HCT116 (cell line): Measurements from ENCODE around the gene EFCAB12. TPM values are rescaled to one million over a fixed set of nuclear protein-coding genes. Genes with fewer than 3 reads are reported as not detected.

Experiments
- ATAC-seq: fragments of 200-7000 bp; cut with Tn5 transposase; 2 replicates; pipeline ENCODE4 v1.9.1; 2020; ENCODE audit warnings: mild to moderate bottlenecking, moderate library complexity
- Bru-seq: library from RNA; stranded (reverse); fragments of 400-500 nt; gene quantifications from one replicate; lab custom pipeline; 2021; lab: Mats Ljungman, UMichigan
- BruChase-seq, 2 experiments: library from RNA; stranded (reverse); fragments of 400-500 nt; gene quantifications; one replicate each; lab custom pipeline; 2021; lab: Mats Ljungman, UMichigan
- BruUV-seq: library from RNA; stranded (reverse); fragments of 400-500 nt; replicated peaks from 2 replicates; lab custom pipeline; 2021; lab: Mats Ljungman, UMichigan
- CTCF ChIA-PET: fragments of 300-600 bp; sonication (Branson Sonifier 250); formaldehyde crosslinking; loops from one replicate; lab custom pipeline; 2021; ENCODE audit warnings: antibody characterized with exemption; lab: Charles Lee
- POLR2A ChIA-PET: fragments of 300-600, 350-600 bp; sonication (Branson Sonifier 250); formaldehyde crosslinking; loops from one replicate; lab custom pipeline; 2021; ENCODE audit warnings: antibody characterized with exemption; lab: Charles Lee
- RAD21 ChIA-PET, 2 experiments: fragments of 300-600 bp; sonication (Branson Sonifier 250); formaldehyde crosslinking; loops; one replicate each; lab custom pipeline; 2023; ENCODE audit warnings: low total read pairs in 2 of 2; ENCODE audit not compliant: uncharacterized antibody in 2 of 2, unreplicated experiment in 2 of 2, low non-redundant PET in 1 of 2; lab: Charles Lee
- DNase-seq: peaks from one replicate; pipeline ENCODE4 v3.0.0-alpha.2; 2010; ENCODE audit warnings: low read depth, low spot score
- H2AFZ ChIP-seq: fragments of 200-600 bp; shearing (Covaris generic), sonication (generic); 2 replicates; pipeline ENCODE4 v1.6.1; 2017; ENCODE audit warnings: low read depth, mixed run types, mixed read lengths, antibody characterized with exemption, low read length; ENCODE audit not compliant: poor library complexity, severe bottlenecking
- H3K27ac ChIP-seq: 2 replicates; pipeline ENCODE4 v1.5.1; 2012; ENCODE audit warnings: low read depth, low read length
- H3K27me3 ChIP-seq: fragments of 200-600 bp; sonication (generic); 2 replicates; pipeline ENCODE4 v1.6.1; 2016; ENCODE audit warnings: mixed run types, low read length, mixed read lengths; ENCODE audit not compliant: insufficient read depth
- H3K36me3 ChIP-seq, 2 experiments: fragments of 200-500 bp in 1 of 2; fragments of 200-600 bp in 1 of 2; sonication (Bioruptor generic) in 1 of 2; sonication (generic) in 1 of 2; 2 replicates each; pipeline versions ENCODE4 v1.5.1 to v1.6.1; 2014 to 2016; ENCODE audit warnings: low read length in 2 of 2, inconsistent platforms in 1 of 2, mixed read lengths in 1 of 2, mixed run types in 1 of 2; ENCODE audit not compliant: insufficient read depth in 2 of 2, control insufficient read depth in 1 of 2
- H3K4me1 ChIP-seq, 2 experiments: fragments of 200-600 bp in 1 of 2; sonication (generic) in 1 of 2; 2 replicates each; pipeline versions ENCODE4 v1.5.1 to v1.6.1; 2012 to 2017; ENCODE audit warnings: low read length in 2 of 2, inconsistent platforms in 1 of 2, mild to moderate bottlenecking in 1 of 2, mixed read lengths in 1 of 2, mixed run types in 1 of 2, moderate library complexity in 1 of 2; ENCODE audit not compliant: insufficient read depth in 2 of 2, control insufficient read depth in 1 of 2
- H3K4me2 ChIP-seq: fragments of 200-600 bp; sonication (generic); 2 replicates; pipeline ENCODE4 v1.6.1; 2017; ENCODE audit warnings: mixed run types, low read length, mixed read lengths
- H3K4me3 ChIP-seq, 2 experiments: fragments of 200-600 bp in 1 of 2; sonication (generic) in 1 of 2; replicated peaks in 1 of 2; 2 replicates each; pipeline ENCODE4 v1.5.1; 2011 to 2016; ENCODE audit warnings: low read length in 2 of 2, control low read depth in 1 of 2, low read depth in 1 of 2, mild to moderate bottlenecking in 1 of 2, mixed read lengths in 1 of 2, mixed run types in 1 of 2
- H3K79me2 ChIP-seq: fragments of 200-600 bp; sonication (generic); 2 replicates; pipeline ENCODE4 v1.6.1; 2017; ENCODE audit warnings: mild to moderate bottlenecking, mixed run types, low read length, moderate library complexity, mixed read lengths; ENCODE audit not compliant: insufficient read depth
- H3K9ac ChIP-seq: fragments of 200-600 bp; sonication (generic); 2 replicates; pipeline ENCODE4 v1.6.1; 2016; ENCODE audit warnings: low read length, mixed read lengths
- H3K9me2 ChIP-seq: fragments of 200-600 bp; sonication (generic), shearing (Covaris generic); 2 replicates; pipeline ENCODE4 v1.6.1; 2017; ENCODE audit warnings: mixed run types, mild to moderate bottlenecking, moderate library complexity; ENCODE audit not compliant: insufficient read depth
- H3K9me3 ChIP-seq, 2 experiments: fragments of 200-500 bp in 1 of 2; fragments of 200-600 bp in 1 of 2; sonication (Bioruptor generic) in 1 of 2; sonication (generic) in 1 of 2; 2 replicates each; pipeline ENCODE4 v1.6.1; 2014 to 2017; ENCODE audit warnings: low read length in 2 of 2, mixed read lengths in 2 of 2, inconsistent platforms in 1 of 2, low read depth in 1 of 2, mild to moderate bottlenecking in 1 of 2, mixed run types in 1 of 2, moderate library complexity in 1 of 2; ENCODE audit not compliant: control insufficient read depth in 1 of 2, insufficient read depth in 1 of 2
- H4K20me1 ChIP-seq: fragments of 200-600 bp; sonication (generic), shearing (Covaris generic); 2 replicates; pipeline ENCODE4 v1.6.1; 2017; ENCODE audit warnings: mixed run types, mild to moderate bottlenecking, moderate library complexity; ENCODE audit not compliant: insufficient read depth
- CBX3 ChIP-seq: IDR thresholded peaks from 2 replicates; pipeline ENCODE4 v1.6.1; 2012; ENCODE audit warnings: low read depth
- CEBPB ChIP-seq: IDR thresholded peaks from 2 replicates; pipeline ENCODE4 v1.6.1; 2012; ENCODE audit warnings: low read depth
- EZH2phosphoT487 ChIP-seq: fragments of 200-600 bp; IDR thresholded peaks from 2 replicates; pipeline ENCODE4 v1.6.1; 2018; ENCODE audit warnings: antibody characterized with exemption, borderline replicate concordance
- JUND ChIP-seq: IDR thresholded peaks from 2 replicates; pipeline ENCODE4 v1.6.1; 2012
- POLR2AphosphoS5 ChIP-seq: IDR thresholded peaks from 2 replicates; pipeline ENCODE4 v1.6.1; 2011; ENCODE audit warnings: mild to moderate bottlenecking, low read depth, low read length, moderate library complexity
- RAD21 ChIP-seq: IDR thresholded peaks from 2 replicates; pipeline ENCODE4 v1.6.1; 2012; ENCODE audit warnings: low read depth, mild to moderate bottlenecking
- SIN3A ChIP-seq: IDR thresholded peaks from 2 replicates; pipeline ENCODE4 v1.6.1; 2012; ENCODE audit warnings: low read depth
- TCF7L2 ChIP-seq: IDR thresholded peaks from 2 replicates; pipeline ENCODE4 v1.7.0; 2011; ENCODE audit warnings: borderline replicate concordance, inconsistent platforms; ENCODE audit not compliant: insufficient read depth, insufficient read length; ENCODE audit errors: extremely low read depth
- YY1 ChIP-seq: IDR thresholded peaks from 2 replicates; pipeline ENCODE4 v1.6.1; 2011; ENCODE audit warnings: low read length, low read depth, moderate library complexity, mild to moderate bottlenecking; ENCODE audit not compliant: insufficient replicate concordance; ENCODE audit errors: extremely low read depth
- intact Hi-C: fragments of 100-400 bp; cut with micrococcal nuclease; formaldehyde crosslinking; loops from 2 replicates; pipeline ENCODE4 v1.10.0; 2022
- long read RNA-seq: library from polyadenylated mRNA; unstranded; transcript quantifications from one replicate; pipeline ENCODE4 v2.0.0, GENCODE V29; 2021; ENCODE audit not compliant: unreplicated experiment
- polyA plus RNA-seq: library from polyadenylated mRNA; unstranded; fragments of >200 nt; gene quantifications from 2 replicates; pipeline ENCODE4 v1.2.1, GENCODE V29; 2012; ENCODE audit warnings: missing spikeins
- total RNA-seq: library from RNA; stranded (reverse); gene quantifications from one replicate; pipeline ENCODE4 v1.2.1, GENCODE V29; 2021; ENCODE audit not compliant: unreplicated experiment
- TF ChIP-seq, protein P1 (sequence below): IDR thresholded peaks from 2 replicates; pipeline ENCODE4 v1.6.1; 2012; ENCODE audit warnings: low read depth
- TF ChIP-seq, protein P2 (sequence below): IDR thresholded peaks from 2 replicates; pipeline ENCODE4 v1.6.1; 2012
- TF ChIP-seq, protein P3 (sequence below), 3 experiments: fragments of 200-600 bp in 1 of 3; sonication (generic) in 1 of 3; IDR thresholded peaks in 2 of 3; conservative IDR thresholded peaks in 1 of 3; 2 replicates each; pipeline ENCODE4 v1.5.1; 2012 to 2017; ENCODE audit warnings: low read depth in 2 of 3, low read length in 2 of 3, antibody characterized with exemption in 1 of 3, borderline replicate concordance in 1 of 3, control low read depth in 1 of 3, mild to moderate bottlenecking in 1 of 3, mixed read lengths in 1 of 3, mixed run types in 1 of 3, moderate library complexity in 1 of 3; ENCODE audit not compliant: insufficient read depth in 1 of 3
- TF ChIP-seq, protein P4 (sequence below): IDR thresholded peaks from 2 replicates; pipeline ENCODE4 v1.6.1; 2012
- TF ChIP-seq, protein P5 (sequence below): IDR thresholded peaks from 2 replicates; pipeline ENCODE4 v1.6.1; 2011; ENCODE audit warnings: mild to moderate bottlenecking, low read length, moderate library complexity; ENCODE audit not compliant: insufficient replicate concordance; ENCODE audit errors: extremely low read depth

The EFCAB12 gene
- total RNA-seq: 0.42 TPM
- 0.30 and 0.41 TPM in 2 replicates for polyA plus RNA-seq
- percentile 29 among the genes with signal in this experiment for Bru-seq, nascent RNA
- percentile 65 among the genes with signal in this experiment for BruChase-seq, experiment 1, labeled RNA remaining after a 6-hour chase
- BruChase-seq, experiment 2, labeled RNA remaining after a 2-hour chase: percentile 60 among the genes with signal in this experiment
- long read RNA-seq: 0 reads

DNA sequence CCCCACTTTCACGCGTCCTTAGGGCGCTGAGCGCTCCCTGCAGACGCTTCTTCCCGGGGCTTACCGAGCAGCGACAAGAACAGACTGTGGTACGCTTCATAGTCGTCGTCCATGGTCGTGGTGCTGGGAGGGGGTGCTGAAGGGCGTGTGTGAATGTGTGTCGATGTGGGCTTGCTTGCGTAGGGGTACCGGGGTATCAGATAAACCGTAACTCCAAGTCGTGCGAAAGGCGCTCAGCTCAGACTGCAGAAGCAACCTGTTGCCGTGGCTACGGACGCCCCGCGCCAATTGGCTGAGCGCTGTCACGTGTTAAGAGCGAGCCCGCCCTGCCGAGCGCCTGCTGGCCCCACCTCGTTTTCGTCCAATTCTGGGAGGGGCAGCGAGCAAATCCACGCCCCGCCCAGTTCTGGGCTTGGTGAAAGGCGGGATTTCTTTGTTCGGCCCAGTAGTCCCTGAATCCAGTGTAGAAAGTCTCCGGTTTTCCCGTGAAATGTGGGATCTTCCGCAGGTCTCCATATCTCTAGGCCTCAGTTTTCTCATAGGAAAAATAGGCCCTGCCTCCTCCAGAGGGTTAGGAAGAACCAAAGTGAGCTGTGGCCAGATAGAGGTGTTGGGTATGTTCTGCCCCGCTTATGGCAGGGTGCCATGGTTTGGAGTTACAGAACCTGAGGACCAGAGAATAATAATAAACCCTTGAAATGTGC, at the start of gene EFCAB12:
Gene EFCAB12, minus strand, starts transcription at position 261 of the 704 bp plus-strand sequence. Its CDS starts 148 bp downstream, at position 113.
- Histone ChIP-seq H3K4me3 (no peak within 1 kb of the TSS), H3K27ac (no peak within 1 kb of the TSS), H3K27me3 (no peaks in the 10 kb centered on the region), H4K20me1 (no peaks in the 10 kb centered on the region), H3K4me2 (no peak within 1 kb of the TSS), H2AFZ (no peak within 1 kb of the TSS), H3K36me3 (peaks cover 22 to 31% of the 10 kb centered on the region in 2 experiments), H3K9me3 (no peaks in the 10 kb centered on the region), H3K4me1 (peaks cover 0 to 17% of the 10 kb centered on the region in 2 experiments; a peak in 2 of 4 replicates), H3K9me2 (no peaks in the 10 kb centered on the region), H3K79me2 (no peaks in the 10 kb centered on the region), H3K9ac (no peak within 1 kb of the TSS)
- POLR2A ChIA-PET: no interaction called here
- TF ChIP-seq, protein P1, sequence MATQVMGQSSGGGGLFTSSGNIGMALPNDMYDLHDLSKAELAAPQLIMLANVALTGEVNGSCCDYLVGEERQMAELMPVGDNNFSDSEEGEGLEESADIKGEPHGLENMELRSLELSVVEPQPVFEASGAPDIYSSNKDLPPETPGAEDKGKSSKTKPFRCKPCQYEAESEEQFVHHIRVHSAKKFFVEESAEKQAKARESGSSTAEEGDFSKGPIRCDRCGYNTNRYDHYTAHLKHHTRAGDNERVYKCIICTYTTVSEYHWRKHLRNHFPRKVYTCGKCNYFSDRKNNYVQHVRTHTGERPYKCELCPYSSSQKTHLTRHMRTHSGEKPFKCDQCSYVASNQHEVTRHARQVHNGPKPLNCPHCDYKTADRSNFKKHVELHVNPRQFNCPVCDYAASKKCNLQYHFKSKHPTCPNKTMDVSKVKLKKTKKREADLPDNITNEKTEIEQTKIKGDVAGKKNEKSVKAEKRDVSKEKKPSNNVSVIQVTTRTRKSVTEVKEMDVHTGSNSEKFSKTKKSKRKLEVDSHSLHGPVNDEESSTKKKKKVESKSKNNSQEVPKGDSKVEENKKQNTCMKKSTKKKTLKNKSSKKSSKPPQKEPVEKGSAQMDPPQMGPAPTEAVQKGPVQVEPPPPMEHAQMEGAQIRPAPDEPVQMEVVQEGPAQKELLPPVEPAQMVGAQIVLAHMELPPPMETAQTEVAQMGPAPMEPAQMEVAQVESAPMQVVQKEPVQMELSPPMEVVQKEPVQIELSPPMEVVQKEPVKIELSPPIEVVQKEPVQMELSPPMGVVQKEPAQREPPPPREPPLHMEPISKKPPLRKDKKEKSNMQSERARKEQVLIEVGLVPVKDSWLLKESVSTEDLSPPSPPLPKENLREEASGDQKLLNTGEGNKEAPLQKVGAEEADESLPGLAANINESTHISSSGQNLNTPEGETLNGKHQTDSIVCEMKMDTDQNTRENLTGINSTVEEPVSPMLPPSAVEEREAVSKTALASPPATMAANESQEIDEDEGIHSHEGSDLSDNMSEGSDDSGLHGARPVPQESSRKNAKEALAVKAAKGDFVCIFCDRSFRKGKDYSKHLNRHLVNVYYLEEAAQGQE: no peak
- TF ChIP-seq YY1 (no peak), POLR2AphosphoS5 (no peak), TCF7L2 (no peak), SIN3A (no peak), JUND (no peak), CBX3 (no peak), RAD21 (no peak), EZH2phosphoT487 (no peak), CEBPB (no peak)
- TF ChIP-seq, protein P2, sequence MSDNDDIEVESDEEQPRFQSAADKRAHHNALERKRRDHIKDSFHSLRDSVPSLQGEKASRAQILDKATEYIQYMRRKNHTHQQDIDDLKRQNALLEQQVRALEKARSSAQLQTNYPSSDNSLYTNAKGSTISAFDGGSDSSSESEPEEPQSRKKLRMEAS: no peak
- TF ChIP-seq, protein P3, sequence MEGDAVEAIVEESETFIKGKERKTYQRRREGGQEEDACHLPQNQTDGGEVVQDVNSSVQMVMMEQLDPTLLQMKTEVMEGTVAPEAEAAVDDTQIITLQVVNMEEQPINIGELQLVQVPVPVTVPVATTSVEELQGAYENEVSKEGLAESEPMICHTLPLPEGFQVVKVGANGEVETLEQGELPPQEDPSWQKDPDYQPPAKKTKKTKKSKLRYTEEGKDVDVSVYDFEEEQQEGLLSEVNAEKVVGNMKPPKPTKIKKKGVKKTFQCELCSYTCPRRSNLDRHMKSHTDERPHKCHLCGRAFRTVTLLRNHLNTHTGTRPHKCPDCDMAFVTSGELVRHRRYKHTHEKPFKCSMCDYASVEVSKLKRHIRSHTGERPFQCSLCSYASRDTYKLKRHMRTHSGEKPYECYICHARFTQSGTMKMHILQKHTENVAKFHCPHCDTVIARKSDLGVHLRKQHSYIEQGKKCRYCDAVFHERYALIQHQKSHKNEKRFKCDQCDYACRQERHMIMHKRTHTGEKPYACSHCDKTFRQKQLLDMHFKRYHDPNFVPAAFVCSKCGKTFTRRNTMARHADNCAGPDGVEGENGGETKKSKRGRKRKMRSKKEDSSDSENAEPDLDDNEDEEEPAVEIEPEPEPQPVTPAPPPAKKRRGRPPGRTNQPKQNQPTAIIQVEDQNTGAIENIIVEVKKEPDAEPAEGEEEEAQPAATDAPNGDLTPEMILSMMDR (IDR thresholded peaks at IDR 0.05 in 2 of 3, conservative IDR thresholded peaks at IDR 0.05 in 1 of 3; ENCODE audit: borderline replicate concordance in 1 of 3, insufficient read depth in 1 of 3, low read depth in 2 of 3, low read length in 2 of 3): no peak
- TF ChIP-seq, protein P4, sequence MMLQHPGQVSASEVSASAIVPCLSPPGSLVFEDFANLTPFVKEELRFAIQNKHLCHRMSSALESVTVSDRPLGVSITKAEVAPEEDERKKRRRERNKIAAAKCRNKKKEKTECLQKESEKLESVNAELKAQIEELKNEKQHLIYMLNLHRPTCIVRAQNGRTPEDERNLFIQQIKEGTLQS: no peak
- TF ChIP-seq, protein P5, sequence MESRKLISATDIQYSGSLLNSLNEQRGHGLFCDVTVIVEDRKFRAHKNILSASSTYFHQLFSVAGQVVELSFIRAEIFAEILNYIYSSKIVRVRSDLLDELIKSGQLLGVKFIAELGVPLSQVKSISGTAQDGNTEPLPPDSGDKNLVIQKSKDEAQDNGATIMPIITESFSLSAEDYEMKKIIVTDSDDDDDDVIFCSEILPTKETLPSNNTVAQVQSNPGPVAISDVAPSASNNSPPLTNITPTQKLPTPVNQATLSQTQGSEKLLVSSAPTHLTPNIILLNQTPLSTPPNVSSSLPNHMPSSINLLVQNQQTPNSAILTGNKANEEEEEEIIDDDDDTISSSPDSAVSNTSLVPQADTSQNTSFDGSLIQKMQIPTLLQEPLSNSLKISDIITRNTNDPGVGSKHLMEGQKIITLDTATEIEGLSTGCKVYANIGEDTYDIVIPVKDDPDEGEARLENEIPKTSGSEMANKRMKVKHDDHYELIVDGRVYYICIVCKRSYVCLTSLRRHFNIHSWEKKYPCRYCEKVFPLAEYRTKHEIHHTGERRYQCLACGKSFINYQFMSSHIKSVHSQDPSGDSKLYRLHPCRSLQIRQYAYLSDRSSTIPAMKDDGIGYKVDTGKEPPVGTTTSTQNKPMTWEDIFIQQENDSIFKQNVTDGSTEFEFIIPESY: no peak
- intact Hi-C loops: no loop called here
- no TSS peak for BruUV-seq
- RAD21 ChIA-PET: no interaction called here
- DNase-seq (no peak), ATAC-seq (peak; percentile 59)
- CTCF ChIA-PET: no interaction called here
